HG03060 (cell line): ENCODE measurements around the gene TMEM143.

ENCODE experiments used
- ATAC-seq: cut with Tn5 transposase; IDR thresholded peaks from one replicate; pipeline ENCODE4 v1.9.1; 2021; ENCODE audit warnings: low read depth, moderate number of reproducible peaks; ENCODE audit not compliant: unreplicated experiment

Gene TMEM143

GRCh38 chr19:48361912-48362311 is 1.8 kb downstream of the TMEM143 start:
- no peak for ATAC-seq

GRCh38 chr19:48359123-48359522 is 4.6 kb downstream of the TMEM143 start:
- ATAC-seq: no peak

- no peak for ATAC-seq
These were observed 8.3 kb downstream of the TMEM143 start for GRCh38 chr19:48355365-48355954.

GRCh38 chr19:48354332-48354992 is 9.3 kb downstream of the TMEM143 start:
- no peak for ATAC-seq

- ATAC-seq: no peak
These were observed 10.1 kb downstream of the TMEM143 start for GRCh38 chr19:48353677-48354076.

GRCh38 chr19:48351341-48351752 is 12.4 kb downstream of the TMEM143 start:
- ATAC-seq: no peak

- ATAC-seq: no peak
These were observed 12.9 kb downstream of the TMEM143 start for GRCh38 chr19:48350856-48351255.

- no peak for ATAC-seq
These were observed 15.0 kb downstream of the TMEM143 start for GRCh38 chr19:48348737-48349136.

- no peak for ATAC-seq
These were observed 15.7 kb downstream of the TMEM143 start for GRCh38 chr19:48348045-48348444.

- ATAC-seq: no peak
These were observed 17.5 kb downstream of the TMEM143 start for GRCh38 chr19:48346191-48346590.

- no peak for ATAC-seq
These were observed 18.8 kb downstream of the TMEM143 start for GRCh38 chr19:48344892-48345291.

GRCh38 chr19:48342841-48343540 is 20.7 kb downstream of the TMEM143 start:
- no peak for ATAC-seq

GRCh38 chr19:48342414-48342738 is 21.4 kb downstream of the TMEM143 start:
- ATAC-seq: no peak

- ATAC-seq: no peak
These were observed 22.0 kb downstream of the TMEM143 start for GRCh38 chr19:48341515-48342413.

GRCh38 chr19:48340995-48341394 is 22.7 kb downstream of the TMEM143 start:
- ATAC-seq: no peak

GRCh38 chr19:48338802-48339503 is 24.8 kb downstream of the TMEM143 start:
- no peak for ATAC-seq

GRCh38 chr19:48338253-48338755 is 25.4 kb downstream of the TMEM143 start:
- no peak for ATAC-seq

GRCh38 chr19:48333467-48334384 is 30.0 kb downstream of the TMEM143 start:
- ATAC-seq: no peak
